Uterus (tissue), 2 donors: ENCODE results near the gene HEXIM1.
A peak's percentile ranks its signal among the peaks of the same experiment; 100 is the strongest.

ENCODE experiments used
- POLR2A ChIP-seq, 2 donors: fragments of 450-650 bp; IDR thresholded peaks; one replicate each; pipeline ENCODE4 v1.6.1; 2016; ENCODE audit warnings: antibody characterized with exemption in 2 of 2, mild to moderate bottlenecking in 1 of 2, moderate library complexity in 1 of 2
- TF ChIP-seq, protein P1 (sequence below), 4 experiments: fragments of 200-600 bp in 2 of 4; fragments of 450-650 bp in 2 of 4; sonication (generic) in 2 of 4; IDR thresholded peaks; one replicate each; pipeline ENCODE4 v1.5.1; 2016 to 2019; ENCODE audit warnings: antibody characterized with exemption in 4 of 4, mild to moderate bottlenecking in 2 of 4, moderate library complexity in 1 of 4

- TF ChIP-seq, protein P1, sequence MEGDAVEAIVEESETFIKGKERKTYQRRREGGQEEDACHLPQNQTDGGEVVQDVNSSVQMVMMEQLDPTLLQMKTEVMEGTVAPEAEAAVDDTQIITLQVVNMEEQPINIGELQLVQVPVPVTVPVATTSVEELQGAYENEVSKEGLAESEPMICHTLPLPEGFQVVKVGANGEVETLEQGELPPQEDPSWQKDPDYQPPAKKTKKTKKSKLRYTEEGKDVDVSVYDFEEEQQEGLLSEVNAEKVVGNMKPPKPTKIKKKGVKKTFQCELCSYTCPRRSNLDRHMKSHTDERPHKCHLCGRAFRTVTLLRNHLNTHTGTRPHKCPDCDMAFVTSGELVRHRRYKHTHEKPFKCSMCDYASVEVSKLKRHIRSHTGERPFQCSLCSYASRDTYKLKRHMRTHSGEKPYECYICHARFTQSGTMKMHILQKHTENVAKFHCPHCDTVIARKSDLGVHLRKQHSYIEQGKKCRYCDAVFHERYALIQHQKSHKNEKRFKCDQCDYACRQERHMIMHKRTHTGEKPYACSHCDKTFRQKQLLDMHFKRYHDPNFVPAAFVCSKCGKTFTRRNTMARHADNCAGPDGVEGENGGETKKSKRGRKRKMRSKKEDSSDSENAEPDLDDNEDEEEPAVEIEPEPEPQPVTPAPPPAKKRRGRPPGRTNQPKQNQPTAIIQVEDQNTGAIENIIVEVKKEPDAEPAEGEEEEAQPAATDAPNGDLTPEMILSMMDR (IDR thresholded peaks at IDR 0.05) = peak in 2 of 4 experiments; percentile 19 to 24
- TF ChIP-seq POLR2A (IDR thresholded peaks at IDR 0.05) = no peak
Measured at GRCh38 chr17:45160447-45161287, 12.4 kb downstream of the HEXIM1 start.
